ENCODE measurements around the gene GABBR2. TPM values are rescaled to one million over a fixed set of nuclear protein-coding genes. Genes with fewer than 3 reads are reported as not detected.
"Not testable (repeated sequence)": the region's sequence is repeated elsewhere in the genome, so short reads cannot be mapped to it uniquely, and the experiment has no call there.

GABBR2 gene
- polyA plus RNA-seq, 4 donors = 0.09 to 1.4 (median 0.71) TPM; not detected in 1

GRCh38 chr9:98584853-98585438, 123.8 kb downstream of the GABBR2 start:
- not testable (repeated sequence) for H3K9me3 ChIP-seq (ENCODE audit: control insufficient read depth in 2 of 2, insufficient read depth in 1 of 2, low read depth in 1 of 2, low read length in 1 of 2); H3K27me3 ChIP-seq (ENCODE audit: control insufficient read depth in 3 of 3, insufficient read depth in 3 of 3, low read length in 3 of 3); H3K4me3 ChIP-seq (ENCODE audit: low read depth in 1 of 3, low read length in 3 of 3); FAIRE-seq; H3K36me3 ChIP-seq (ENCODE audit: control insufficient read depth in 3 of 3, insufficient read depth in 2 of 3, low read depth in 1 of 3, low read length in 3 of 3); H3K27ac ChIP-seq (ENCODE audit: low read depth in 1 of 3, low read length in 2 of 3); H3K4me1 ChIP-seq (ENCODE audit: control insufficient read depth in 3 of 3, insufficient read depth in 2 of 3, low read depth in 1 of 3, low read length in 2 of 3); DNase-seq
- WGBS, 3 donors = 85 to 88% (median 87%) methylated on average over 9 of the region's 10 CpGs

DNA sequence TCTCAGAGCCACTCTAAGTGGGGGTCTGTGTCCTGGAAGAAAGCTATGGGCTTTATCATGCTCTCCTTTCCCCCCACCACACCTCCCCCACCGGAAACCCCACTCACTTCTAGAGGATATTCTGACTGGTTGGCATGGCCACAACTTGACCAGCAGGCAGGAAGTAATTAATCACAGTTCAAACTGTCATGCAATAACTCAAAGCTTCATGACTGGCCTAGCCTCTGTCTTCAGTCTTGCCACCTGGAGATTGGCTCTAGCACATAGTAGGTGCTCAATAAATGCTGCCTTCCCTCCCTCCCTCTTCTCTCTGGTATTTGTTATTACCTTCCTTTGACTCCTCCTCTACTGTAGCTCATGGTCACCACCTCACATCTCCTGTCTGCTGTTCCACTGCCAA, 124.7 kb downstream of the GABBR2 start:
- FAIRE-seq (no peak), DNase-seq (no peak)
- Histone ChIP-seq H3K27ac (ENCODE audit: low read depth in 1 of 3, low read length in 2 of 3) (no peak overlapping the region), H3K4me1 (ENCODE audit: control insufficient read depth in 3 of 3, insufficient read depth in 2 of 3, low read depth in 1 of 3, low read length in 2 of 3) (peaks cover 0 to 10% (median 0%) of the 10 kb centered on the region in 3 donors), H3K9me3 (ENCODE audit: control insufficient read depth in 2 of 2, insufficient read depth in 1 of 2, low read depth in 1 of 2, low read length in 1 of 2) (peaks cover 0 to 3% of the 10 kb centered on the region in 2 donors), H3K36me3 (ENCODE audit: control insufficient read depth in 3 of 3, insufficient read depth in 2 of 3, low read depth in 1 of 3, low read length in 3 of 3) (no peaks in the 10 kb centered on the region), H3K27me3 (ENCODE audit: control insufficient read depth in 3 of 3, insufficient read depth in 3 of 3, low read length in 3 of 3) (peaks cover 0 to 5% (median 0%) of the 10 kb centered on the region in 3 donors), H3K4me3 (ENCODE audit: low read depth in 1 of 3, low read length in 3 of 3) (no peak overlapping the region)
- WGBS, 3 donors = 15 to 28% (median 25%) methylated on average over 1 of the region's 1 CpG

DNA sequence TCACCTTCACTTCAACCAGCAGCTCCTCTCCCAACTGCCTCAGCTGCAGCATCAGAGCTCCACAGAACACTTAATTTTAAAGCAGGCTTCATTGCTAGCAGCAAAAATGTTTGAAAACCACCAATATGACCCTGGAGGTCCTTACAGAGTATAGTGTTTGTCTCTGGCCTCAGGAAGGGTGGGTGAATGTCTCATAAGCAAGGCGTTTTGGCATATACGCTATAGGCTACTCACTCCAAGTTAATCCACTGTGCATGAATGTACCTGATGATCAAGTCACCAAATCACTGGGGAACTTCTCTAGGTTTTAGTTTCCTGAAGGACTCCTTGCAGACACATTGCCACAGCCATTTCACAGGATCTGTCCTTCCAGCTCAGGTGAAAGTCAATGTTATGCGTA, 125.3 kb downstream of the GABBR2 start:
- peaks cover 0 to 3% of the 10 kb centered on the region in 2 donors for H3K9me3 ChIP-seq (ENCODE audit: control insufficient read depth in 2 of 2, insufficient read depth in 1 of 2, low read depth in 1 of 2, low read length in 1 of 2)
- H3K36me3 ChIP-seq (ENCODE audit: control insufficient read depth in 3 of 3, insufficient read depth in 2 of 3, low read depth in 1 of 3, low read length in 3 of 3) = no peaks in the 10 kb centered on the region
- 81 to 97% (median 95%) methylated on average over 3 of the region's 3 CpGs for WGBS, 3 donors
- H3K4me1 ChIP-seq (ENCODE audit: control insufficient read depth in 3 of 3, insufficient read depth in 2 of 3, low read depth in 1 of 3, low read length in 2 of 3) = peaks cover 0 to 14% (median 0%) of the 10 kb centered on the region in 3 donors
- H3K4me3 ChIP-seq (ENCODE audit: low read depth in 1 of 3, low read length in 3 of 3) = no peak overlapping the region
- no peak for FAIRE-seq
- peaks cover 0 to 5% (median 0%) of the 10 kb centered on the region in 3 donors for H3K27me3 ChIP-seq (ENCODE audit: control insufficient read depth in 3 of 3, insufficient read depth in 3 of 3, low read length in 3 of 3)
- no peak for DNase-seq
- no peak overlapping the region for H3K27ac ChIP-seq (ENCODE audit: low read depth in 1 of 3, low read length in 2 of 3)

- FAIRE-seq (no peak), DNase-seq (no peak)
- 82 to 89% (median 83%) methylated on average over 11 of the region's 11 CpGs for WGBS, 3 donors
- peaks cover 0 to 5% (median 0%) of the 10 kb centered on the region in 3 donors for H3K27me3 ChIP-seq (ENCODE audit: control insufficient read depth in 3 of 3, insufficient read depth in 3 of 3, low read length in 3 of 3)
- peaks cover 0 to 19% (median 0%) of the 10 kb centered on the region in 3 donors for H3K4me1 ChIP-seq (ENCODE audit: control insufficient read depth in 3 of 3, insufficient read depth in 2 of 3, low read depth in 1 of 3, low read length in 2 of 3)
- no peak overlapping the region for H3K4me3 ChIP-seq (ENCODE audit: low read depth in 1 of 3, low read length in 3 of 3)
- no peaks in the 10 kb centered on the region for H3K36me3 ChIP-seq (ENCODE audit: control insufficient read depth in 3 of 3, insufficient read depth in 2 of 3, low read depth in 1 of 3, low read length in 3 of 3)
- H3K9me3 ChIP-seq (ENCODE audit: control insufficient read depth in 2 of 2, insufficient read depth in 1 of 2, low read depth in 1 of 2, low read length in 1 of 2) = peaks cover 0 to 3% of the 10 kb centered on the region in 2 donors
- no peak overlapping the region for H3K27ac ChIP-seq (ENCODE audit: low read depth in 1 of 3, low read length in 2 of 3)
Measured at GRCh38 chr9:98580956-98581355, 127.8 kb downstream of the GABBR2 start.

DNA sequence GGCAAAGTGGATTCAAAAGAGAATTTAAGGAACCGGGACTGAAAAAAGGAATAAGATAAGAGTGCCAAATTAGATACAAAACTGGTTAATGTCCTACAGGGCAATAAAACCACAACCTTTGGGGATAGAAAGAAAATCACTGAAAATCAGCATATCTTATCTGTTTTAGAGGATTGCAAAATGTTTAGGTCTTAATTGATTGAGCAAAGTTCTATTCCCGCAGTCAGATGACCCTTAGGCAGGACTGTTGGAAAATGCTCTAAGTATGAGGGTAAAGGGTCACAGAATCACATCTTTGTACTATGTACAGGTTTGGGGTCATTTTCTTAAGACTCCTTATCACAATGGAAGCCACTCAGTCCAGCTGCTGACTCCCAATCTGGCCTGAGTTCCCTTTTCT, 129.0 kb downstream of the GABBR2 start:
- H3K27ac ChIP-seq (ENCODE audit: low read depth in 1 of 3, low read length in 2 of 3) = peak overlapping the region in 1 of 3 donors; percentile 28
- no peak for FAIRE-seq
- H3K9me3 ChIP-seq (ENCODE audit: control insufficient read depth in 2 of 2, insufficient read depth in 1 of 2, low read depth in 1 of 2, low read length in 1 of 2) = peaks cover 0 to 3% of the 10 kb centered on the region in 2 donors
- peak; percentile 70 to 75 for DNase-seq
- H3K4me3 ChIP-seq (ENCODE audit: low read depth in 1 of 3, low read length in 3 of 3) = no peak overlapping the region
- H3K27me3 ChIP-seq (ENCODE audit: control insufficient read depth in 3 of 3, insufficient read depth in 3 of 3, low read length in 3 of 3) = peaks cover 0 to 3% (median 0%) of the 10 kb centered on the region in 3 donors
- WGBS, 3 donors = 16 to 57% (median 50%) methylated on average over 2 of the region's 2 CpGs
- no peaks in the 10 kb centered on the region for H3K36me3 ChIP-seq (ENCODE audit: control insufficient read depth in 3 of 3, insufficient read depth in 2 of 3, low read depth in 1 of 3, low read length in 3 of 3)
- H3K4me1 ChIP-seq (ENCODE audit: control insufficient read depth in 3 of 3, insufficient read depth in 2 of 3, low read depth in 1 of 3, low read length in 2 of 3) = peaks cover 0 to 19% (median 0%) of the 10 kb centered on the region in 3 donors

- Histone ChIP-seq H3K36me3 (ENCODE audit: control insufficient read depth in 3 of 3, insufficient read depth in 2 of 3, low read depth in 1 of 3, low read length in 3 of 3) (no peaks in the 10 kb centered on the region), H3K27ac (ENCODE audit: low read depth in 1 of 3, low read length in 2 of 3) (no peak overlapping the region), H3K4me3 (ENCODE audit: low read depth in 1 of 3, low read length in 3 of 3) (no peak overlapping the region), H3K9me3 (ENCODE audit: control insufficient read depth in 2 of 2, insufficient read depth in 1 of 2, low read depth in 1 of 2, low read length in 1 of 2) (peaks cover 0 to 3% of the 10 kb centered on the region in 2 donors), H3K4me1 (ENCODE audit: control insufficient read depth in 3 of 3, insufficient read depth in 2 of 3, low read depth in 1 of 3, low read length in 2 of 3) (peaks cover 0 to 21% (median 0%) of the 10 kb centered on the region in 3 donors), H3K27me3 (ENCODE audit: control insufficient read depth in 3 of 3, insufficient read depth in 3 of 3, low read length in 3 of 3) (peaks cover 0 to 1% (median 0%) of the 10 kb centered on the region in 3 donors)
- FAIRE-seq = no peak
- DNase-seq = peak in 1 of 2 donors; percentile 80
- WGBS, 3 donors = 16 to 47% (median 32%) methylated on average over 3 of the region's 3 CpGs
Measured at GRCh38 chr9:98577446-98577845, 131.3 kb downstream of the GABBR2 start.

DNA sequence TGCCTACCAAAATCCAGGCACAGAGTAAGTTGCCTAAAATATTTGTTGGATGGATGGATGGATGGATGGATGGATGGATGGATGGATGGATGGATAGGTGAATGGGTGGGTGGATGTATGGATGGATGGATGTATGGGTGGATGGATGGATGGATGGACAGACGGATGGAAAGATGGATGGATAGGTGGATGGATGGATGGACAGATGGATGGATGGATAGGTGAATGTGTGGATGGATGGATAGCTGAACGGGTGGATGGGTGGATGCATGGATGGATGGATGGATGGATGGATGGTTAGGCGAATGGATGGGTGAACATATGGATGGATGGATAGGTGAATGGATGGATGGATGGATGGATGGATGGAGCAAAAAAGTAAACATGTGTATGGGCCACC, 131.9 kb downstream of the GABBR2 start:
- no peak overlapping the region for H3K27ac ChIP-seq (ENCODE audit: low read depth in 1 of 3, low read length in 2 of 3)
- WGBS, 3 donors = 87 to 93% (median 92%) methylated on average over 3 of the region's 3 CpGs
- DNase-seq = no peak

GRCh38 chr9:98576354-98576753, 132.4 kb downstream of the GABBR2 start:
- 87 to 91% (median 91%) methylated on average over 3 of the region's 3 CpGs for WGBS, 3 donors
- DNase-seq (no peak), FAIRE-seq (no peak)
- no peaks in the 10 kb centered on the region for H3K9me3 ChIP-seq (ENCODE audit: control insufficient read depth in 2 of 2, insufficient read depth in 1 of 2, low read depth in 1 of 2, low read length in 1 of 2)
- H3K27ac ChIP-seq (ENCODE audit: low read depth in 1 of 3, low read length in 2 of 3) = no peak overlapping the region
- H3K36me3 ChIP-seq (ENCODE audit: control insufficient read depth in 3 of 3, insufficient read depth in 2 of 3, low read depth in 1 of 3, low read length in 3 of 3) = no peaks in the 10 kb centered on the region
- H3K4me3 ChIP-seq (ENCODE audit: low read depth in 1 of 3, low read length in 3 of 3) = no peak overlapping the region
- H3K4me1 ChIP-seq (ENCODE audit: control insufficient read depth in 3 of 3, insufficient read depth in 2 of 3, low read depth in 1 of 3, low read length in 2 of 3) = peaks cover 0 to 29% (median 0%) of the 10 kb centered on the region in 3 donors
- peaks cover 0 to 1% (median 0%) of the 10 kb centered on the region in 3 donors for H3K27me3 ChIP-seq (ENCODE audit: control insufficient read depth in 3 of 3, insufficient read depth in 3 of 3, low read length in 3 of 3)

More for the DNA sequence above, 131.9 kb downstream of the GABBR2 start:
- Histone ChIP-seq H3K9me3 (ENCODE audit: control insufficient read depth in 2 of 2, insufficient read depth in 1 of 2, low read depth in 1 of 2, low read length in 1 of 2) (no peaks in the 10 kb centered on the region), H3K4me3 (ENCODE audit: low read depth in 1 of 3, low read length in 3 of 3) (no peak overlapping the region), H3K36me3 (ENCODE audit: control insufficient read depth in 3 of 3, insufficient read depth in 2 of 3, low read depth in 1 of 3, low read length in 3 of 3) (no peaks in the 10 kb centered on the region), H3K4me1 (ENCODE audit: control insufficient read depth in 3 of 3, insufficient read depth in 2 of 3, low read depth in 1 of 3, low read length in 2 of 3) (peaks cover 0 to 25% (median 0%) of the 10 kb centered on the region in 3 donors), H3K27me3 (ENCODE audit: control insufficient read depth in 3 of 3, insufficient read depth in 3 of 3, low read length in 3 of 3) (peaks cover 0 to 1% (median 0%) of the 10 kb centered on the region in 3 donors)
- FAIRE-seq = no peak
